Kidney epithelial cell (primary cell): Measurements from ENCODE around the gene TBL1XR1. TPM values are rescaled to one million over a fixed set of nuclear protein-coding genes. Genes with fewer than 3 reads are reported as not detected.
"Not testable (repeated sequence)": the region's sequence is repeated elsewhere in the genome, so short reads cannot be mapped to it uniquely, and the experiment has no call there.

Experiments
- DNase-seq: peaks from one replicate; pipeline ENCODE4 v3.0.0-alpha.2; 2010; ENCODE audit warnings: low read depth
- H3K27me3 ChIP-seq: 2 replicates; pipeline ENCODE4 v1.6.0; 2011; ENCODE audit warnings: low read length; ENCODE audit not compliant: control insufficient read depth, insufficient read depth
- H3K36me3 ChIP-seq: 2 replicates; pipeline ENCODE4 v1.5.1; 2011; ENCODE audit warnings: low read length; ENCODE audit not compliant: control insufficient read depth, insufficient read depth
- H3K4me3 ChIP-seq: 2 replicates; pipeline ENCODE4 v1.5.1; 2011; ENCODE audit warnings: low read depth, mild to moderate bottlenecking, control low read depth, low read length
- CTCF ChIP-seq: IDR thresholded peaks from 2 replicates; pipeline ENCODE4 v1.5.1; 2011; ENCODE audit warnings: mild to moderate bottlenecking, moderate library complexity, low read length, control low read depth, inconsistent platforms; ENCODE audit not compliant: insufficient read depth, poor library complexity, severe bottlenecking
- total RNA-seq: library from RNA; depleted of rRNA; stranded (reverse); fragments of >200 nt; gene quantifications from 2 replicates; pipeline ENCODE4 v1.2.3, GENCODE V29; 2015

The TBL1XR1 gene
- total RNA-seq, 1 donor from 2014 or later, result 81.4 TPM

DNA sequence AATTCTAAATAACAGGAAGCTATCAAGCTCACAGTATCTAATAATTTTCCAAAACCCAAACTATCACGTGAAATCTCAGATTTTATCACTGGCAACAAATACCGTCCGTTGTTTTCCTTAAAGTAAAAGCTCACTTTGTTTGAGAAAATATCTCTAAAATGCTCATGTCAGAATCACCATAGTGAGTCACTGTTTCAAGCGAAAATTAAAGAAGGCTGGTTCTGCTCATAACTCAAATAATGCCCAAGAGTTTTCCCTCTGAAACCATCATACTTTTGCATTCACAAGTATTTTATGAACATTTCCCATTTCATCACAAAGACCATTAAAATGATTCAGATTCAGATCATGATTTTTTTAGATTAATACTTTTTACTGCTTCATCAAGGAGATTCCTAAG, 50.6 kb downstream of the TBL1XR1 start:
- no peaks in the 10 kb centered on the region for H3K36me3 ChIP-seq
- TF ChIP-seq CTCF, result no peak
- no peak for DNase-seq
- no peak overlapping the region for H3K4me3 ChIP-seq
- no peaks in the 10 kb centered on the region for H3K27me3 ChIP-seq

- Histone ChIP-seq H3K4me3 (no peak overlapping the region), H3K27me3 (no peaks in the 10 kb centered on the region), H3K36me3 (no peaks in the 10 kb centered on the region)
- no peak for TF ChIP-seq CTCF
- DNase-seq, result no peak
Observed at GRCh38 chr3:177145954-177146353, 51.3 kb downstream of the TBL1XR1 start.

GRCh38 chr3:177145381-177145780, 51.9 kb downstream of the TBL1XR1 start:
- no peak overlapping the region for H3K4me3 ChIP-seq
- no peaks in the 10 kb centered on the region for H3K36me3 ChIP-seq
- DNase-seq, result no peak
- no peaks in the 10 kb centered on the region for H3K27me3 ChIP-seq
- TF ChIP-seq CTCF, result no peak

- no peak for DNase-seq
- no peak for TF ChIP-seq CTCF
- Histone ChIP-seq H3K4me3 (no peak overlapping the region), H3K36me3 (no peaks in the 10 kb centered on the region), H3K27me3 (no peaks in the 10 kb centered on the region)
Observed at GRCh38 chr3:177144922-177145321, 52.4 kb downstream of the TBL1XR1 start.

DNA sequence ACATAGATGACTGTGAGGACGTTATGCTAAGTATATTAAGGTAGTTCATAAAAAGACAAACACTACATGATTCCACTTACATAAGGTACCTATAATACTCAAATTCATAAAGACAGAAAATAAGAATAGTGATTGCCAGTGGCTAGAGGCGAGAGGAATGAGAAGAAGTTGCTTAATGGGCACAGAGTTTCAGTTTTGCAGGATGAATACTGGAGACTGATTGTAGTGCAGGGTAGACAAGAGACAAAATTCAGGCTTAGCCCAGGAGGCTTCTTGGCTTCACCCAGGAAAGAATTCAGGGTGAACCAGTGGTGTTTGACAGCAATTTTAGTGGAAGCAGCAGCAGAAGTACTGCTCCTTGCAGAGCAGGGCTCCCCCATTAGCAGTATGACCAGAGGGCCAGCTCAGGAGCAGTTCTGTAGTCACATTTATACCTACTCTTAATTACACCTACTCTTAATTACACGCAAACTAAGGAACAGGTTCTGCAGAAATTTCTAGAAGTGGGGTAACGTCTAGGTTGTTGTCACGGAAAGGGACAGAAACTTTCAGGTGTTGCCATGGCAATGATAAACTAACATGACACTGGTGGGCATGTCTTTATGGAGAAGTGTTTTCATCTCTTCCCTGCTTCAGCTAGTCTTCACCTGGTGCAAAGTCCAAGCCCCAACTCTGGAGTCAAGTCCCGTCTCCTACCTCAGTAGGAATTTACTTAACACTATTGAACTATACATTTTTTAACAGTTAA, 55.2 kb downstream of the TBL1XR1 start:
- Histone ChIP-seq H3K27me3 (no peaks in the 10 kb centered on the region), H3K4me3 (no peak overlapping the region), H3K36me3 (no peaks in the 10 kb centered on the region)
- no peak for TF ChIP-seq CTCF
- no peak for DNase-seq

DNA sequence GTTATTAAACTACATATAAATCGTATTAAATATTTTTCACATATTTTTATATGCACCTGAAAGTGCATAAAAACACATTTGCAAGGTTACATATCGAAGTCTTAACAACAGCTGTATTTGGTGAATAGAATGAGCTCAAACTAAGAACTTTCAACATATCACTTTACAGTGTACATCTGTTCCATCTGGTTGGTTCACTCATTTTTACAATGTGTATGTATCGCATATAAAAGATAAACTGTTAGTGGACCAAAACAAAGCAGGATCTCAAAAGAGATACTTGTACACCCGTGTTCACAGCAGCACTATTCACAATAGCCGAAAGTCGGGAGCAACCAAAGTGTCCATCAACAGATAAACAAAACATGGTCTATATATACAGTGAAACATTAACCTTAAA, 55.8 kb downstream of the TBL1XR1 start:
- TF ChIP-seq CTCF, result no peak
- H3K4me3 ChIP-seq, result no peak overlapping the region
- no peaks in the 10 kb centered on the region for H3K36me3 ChIP-seq
- H3K27me3 ChIP-seq, result no peaks in the 10 kb centered on the region
- DNase-seq, result no peak

- DNase-seq, H3K36me3 ChIP-seq, H3K4me3 ChIP-seq, H3K27me3 ChIP-seq: not testable (repeated sequence)
Observed at GRCh38 chr3:177139220-177139619, 58.1 kb downstream of the TBL1XR1 start.
